Measurements from ENCODE around the gene TMEM207.

The TMEM207 gene

GRCh38 chr3:190436331-190436730 is 13.4 kb downstream of the TMEM207 start:
- DNase-seq (ENCODE audit: extremely low read depth, low read depth), result no peak
- no peak for TF ChIP-seq CTCF (IDR thresholded peaks at IDR 0.05; ENCODE audit: low read depth, low read length, missing control alignments)
- H3K4me3 ChIP-seq (replicated peaks; ENCODE audit: low read depth, low read length), result no peak overlapping the region

GRCh38 chr3:190435618-190436017 is 14.1 kb downstream of the TMEM207 start:
- DNase-seq (ENCODE audit: extremely low read depth, low read depth), result no peak
- no peak for TF ChIP-seq CTCF (IDR thresholded peaks at IDR 0.05; ENCODE audit: low read depth, low read length, missing control alignments)
- no peak overlapping the region for H3K4me3 ChIP-seq (replicated peaks; ENCODE audit: low read depth, low read length)

- H3K4me3 ChIP-seq (replicated peaks; ENCODE audit: low read depth, low read length), result no peak overlapping the region
- DNase-seq (ENCODE audit: extremely low read depth, low read depth), result no peak
- TF ChIP-seq CTCF (IDR thresholded peaks at IDR 0.05; ENCODE audit: low read depth, low read length, missing control alignments), result no peak
Measured at GRCh38 chr3:190433626-190434025, 16.1 kb downstream of the TMEM207 start.

- H3K4me3 ChIP-seq (replicated peaks; ENCODE audit: low read depth, low read length), result no peak overlapping the region
- DNase-seq (ENCODE audit: extremely low read depth, low read depth), result no peak
- TF ChIP-seq CTCF (IDR thresholded peaks at IDR 0.05; ENCODE audit: low read depth, low read length, missing control alignments), result no peak
Measured at GRCh38 chr3:190432216-190432615, 17.5 kb downstream of the TMEM207 start.

GRCh38 chr3:190430906-190431305 is 18.8 kb downstream of the TMEM207 start:
- no peak overlapping the region for H3K4me3 ChIP-seq (replicated peaks; ENCODE audit: low read depth, low read length)
- no peak for DNase-seq (ENCODE audit: extremely low read depth, low read depth)
- TF ChIP-seq CTCF (IDR thresholded peaks at IDR 0.05; ENCODE audit: low read depth, low read length, missing control alignments), result no peak

GRCh38 chr3:190429681-190430080 is 20.0 kb downstream of the TMEM207 start:
- no peak overlapping the region for H3K4me3 ChIP-seq (replicated peaks; ENCODE audit: low read depth, low read length)
- no peak for TF ChIP-seq CTCF (IDR thresholded peaks at IDR 0.05; ENCODE audit: low read depth, low read length, missing control alignments)
- DNase-seq (ENCODE audit: extremely low read depth, low read depth), result no peak

- no peak overlapping the region for H3K4me3 ChIP-seq (replicated peaks; ENCODE audit: low read depth, low read length)
- no peak for DNase-seq (ENCODE audit: extremely low read depth, low read depth)
Measured at GRCh38 chr3:190426806-190427507, 22.7 kb downstream of the TMEM207 start.

More at GRCh38 chr3:190426806-190427507, 22.7 kb downstream of the TMEM207 start:
- TF ChIP-seq CTCF (IDR thresholded peaks at IDR 0.05; ENCODE audit: low read depth, low read length, missing control alignments), result no peak

Data from HFF-Myc (cell line).